Prostate gland (tissue), 2 donors: ENCODE measurements around the gene FA2H. TPM values are rescaled to one million over a fixed set of nuclear protein-coding genes. Genes with fewer than 3 reads are reported as not detected.

Experiments
- DNase-seq: peaks from one replicate; pipeline ENCODE4 v3.0.0-alpha.2; 2019; ENCODE audit warnings: low spot score
- H3K27ac ChIP-seq, 2 donors: fragments of 200-600 bp; sonication (generic); 2 replicates each; pipeline ENCODE4 v1.5.1; 2017 to 2019
- H3K27me3 ChIP-seq: fragments of 200-600 bp; sonication (generic); replicated peaks from 2 replicates; pipeline ENCODE4 v1.5.1; 2019; ENCODE audit not compliant: insufficient read depth
- H3K36me3 ChIP-seq, 2 donors: fragments of 200-600 bp; sonication (generic); 1 replicate in 1 of 2; 2 replicates in 1 of 2; pipeline versions ENCODE4 v1.5.1 to v1.8.1; 2017 to 2019
- H3K4me1 ChIP-seq: fragments of 200-600 bp; sonication (generic); replicated peaks from 2 replicates; pipeline ENCODE4 v1.5.1; 2019
- H3K4me3 ChIP-seq, 2 donors: fragments of 200-600 bp; sonication (generic); 2 replicates each; pipeline ENCODE4 v1.5.1; 2017 to 2019
- H3K9me3 ChIP-seq: fragments of 200-600 bp; sonication (generic); 2 replicates; pipeline ENCODE4 v1.5.1; 2017
- POLR2A ChIP-seq: fragments of 450-650 bp; IDR thresholded peaks from one replicate; pipeline ENCODE4 v1.6.1; 2016; ENCODE audit warnings: antibody characterized with exemption, mild to moderate bottlenecking
- POLR2AphosphoS5 ChIP-seq: sonication (generic); formaldehyde crosslinking; IDR thresholded peaks from one replicate; pipeline ENCODE4 v1.6.1; 2017; ENCODE audit warnings: antibody characterized with exemption
- WGBS: methylation state at CpG from one replicate; pipeline ENCODE4 v1.1.5; 2018; 5-methylcytosine and 5-hydroxymethylcytosine counted together
- intact Hi-C: fragments of 100-400 bp; cut with DNase I; formaldehyde crosslinking; loops from one replicate; pipeline ENCODE4 v1.14.2; 2022
- total RNA-seq, 2 donors: library from RNA; depleted of rRNA; stranded (reverse); fragments of >200 nt; gene quantifications; one replicate each; pipeline ENCODE4 v1.1.0, GENCODE V29; 2016
- TF ChIP-seq, protein P1 (sequence below), 4 experiments: fragments of 200-600 bp in 2 of 4; fragments of 450-650 bp in 2 of 4; sonication (generic) in 2 of 4; IDR thresholded peaks; 1 replicate in 3 of 4; 2 replicates in 1 of 4; pipeline ENCODE4 v1.5.1; 2016 to 2019; ENCODE audit warnings: antibody characterized with exemption in 4 of 4, mild to moderate bottlenecking in 2 of 4, moderate library complexity in 2 of 4

The FA2H gene
- total RNA-seq, 2 donors from 2014 or later: 3.0 to 4.5 TPM

DNA sequence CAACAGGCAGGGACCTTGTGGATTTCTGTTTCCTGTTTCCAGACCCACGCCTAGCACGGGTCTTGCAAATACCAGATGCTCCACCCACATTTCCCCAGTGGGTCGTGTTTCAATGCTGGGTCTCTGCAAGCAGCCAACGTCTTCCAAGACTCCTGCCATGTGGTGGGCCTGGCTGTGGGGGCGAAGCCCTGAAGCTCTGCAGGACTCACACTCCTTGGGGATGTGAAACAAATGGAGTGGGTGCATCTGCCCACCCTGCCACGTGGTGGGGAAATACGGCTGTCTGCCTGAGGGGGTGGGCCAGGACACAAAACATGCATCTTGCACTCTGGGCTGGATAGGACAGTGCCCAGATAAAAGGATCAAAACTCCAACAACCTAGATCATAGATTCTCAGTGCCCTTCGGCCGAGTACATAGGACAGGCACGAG lies 32.6 kb downstream of the FA2H start:
- no peaks in the 10 kb centered on the region for H3K27me3 ChIP-seq
- no peak overlapping the region for H3K4me3 ChIP-seq
- WGBS: 45% methylated on average over 10 of the region's 10 CpGs
- no peak for DNase-seq
- no peaks in the 10 kb centered on the region for H3K36me3 ChIP-seq
- H3K9me3 ChIP-seq: no peaks in the 10 kb centered on the region
- peaks cover 3% of the 10 kb centered on the region for H3K4me1 ChIP-seq
- intact Hi-C loops: no loop called here
- H3K27ac ChIP-seq: no peak overlapping the region
- TF ChIP-seq, protein P1, sequence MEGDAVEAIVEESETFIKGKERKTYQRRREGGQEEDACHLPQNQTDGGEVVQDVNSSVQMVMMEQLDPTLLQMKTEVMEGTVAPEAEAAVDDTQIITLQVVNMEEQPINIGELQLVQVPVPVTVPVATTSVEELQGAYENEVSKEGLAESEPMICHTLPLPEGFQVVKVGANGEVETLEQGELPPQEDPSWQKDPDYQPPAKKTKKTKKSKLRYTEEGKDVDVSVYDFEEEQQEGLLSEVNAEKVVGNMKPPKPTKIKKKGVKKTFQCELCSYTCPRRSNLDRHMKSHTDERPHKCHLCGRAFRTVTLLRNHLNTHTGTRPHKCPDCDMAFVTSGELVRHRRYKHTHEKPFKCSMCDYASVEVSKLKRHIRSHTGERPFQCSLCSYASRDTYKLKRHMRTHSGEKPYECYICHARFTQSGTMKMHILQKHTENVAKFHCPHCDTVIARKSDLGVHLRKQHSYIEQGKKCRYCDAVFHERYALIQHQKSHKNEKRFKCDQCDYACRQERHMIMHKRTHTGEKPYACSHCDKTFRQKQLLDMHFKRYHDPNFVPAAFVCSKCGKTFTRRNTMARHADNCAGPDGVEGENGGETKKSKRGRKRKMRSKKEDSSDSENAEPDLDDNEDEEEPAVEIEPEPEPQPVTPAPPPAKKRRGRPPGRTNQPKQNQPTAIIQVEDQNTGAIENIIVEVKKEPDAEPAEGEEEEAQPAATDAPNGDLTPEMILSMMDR (IDR thresholded peaks at IDR 0.05): no peak
- TF ChIP-seq POLR2AphosphoS5: no peak
- TF ChIP-seq POLR2A: no peak

DNA sequence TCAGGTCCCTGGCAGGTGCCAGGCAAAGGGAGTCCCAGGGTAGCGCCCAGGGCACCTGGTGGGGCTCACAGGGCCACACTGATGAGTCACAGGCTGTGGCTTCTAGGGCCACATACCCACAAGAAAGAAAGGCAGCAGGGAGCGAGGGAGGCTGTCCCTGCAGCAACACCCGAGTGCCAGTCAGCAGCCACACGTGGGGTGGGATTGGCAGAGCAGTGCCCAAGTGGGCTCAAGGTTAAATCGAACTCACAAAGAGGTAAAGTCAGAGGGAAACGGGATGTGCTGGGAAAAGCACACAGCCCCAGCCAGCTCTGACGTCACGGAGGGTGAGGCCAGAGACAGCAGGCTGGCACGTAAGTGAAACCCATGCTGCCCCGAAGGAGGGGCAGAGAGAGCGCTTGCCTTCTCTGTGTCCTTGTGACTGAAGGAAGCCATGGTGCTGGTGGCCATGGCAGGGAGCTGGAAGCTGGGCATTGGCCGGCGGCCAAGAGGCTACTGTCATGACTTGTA lies 33.8 kb downstream of the FA2H start:
- WGBS: 46% methylated on average over 13 of the region's 13 CpGs
- TF ChIP-seq POLR2A (peak; percentile 50), POLR2AphosphoS5 (peak; percentile 71)
- TF ChIP-seq, protein P1 (IDR thresholded peaks at IDR 0.05): no peak
- DNase-seq: peak; percentile 78
- Histone ChIP-seq H3K9me3 (no peaks in the 10 kb centered on the region), H3K27ac (no peak overlapping the region), H3K4me3 (no peak overlapping the region), H3K27me3 (no peaks in the 10 kb centered on the region), H3K4me1 (peaks cover 3% of the 10 kb centered on the region), H3K36me3 (no peaks in the 10 kb centered on the region)
- intact Hi-C loops: no loop called here

DNA sequence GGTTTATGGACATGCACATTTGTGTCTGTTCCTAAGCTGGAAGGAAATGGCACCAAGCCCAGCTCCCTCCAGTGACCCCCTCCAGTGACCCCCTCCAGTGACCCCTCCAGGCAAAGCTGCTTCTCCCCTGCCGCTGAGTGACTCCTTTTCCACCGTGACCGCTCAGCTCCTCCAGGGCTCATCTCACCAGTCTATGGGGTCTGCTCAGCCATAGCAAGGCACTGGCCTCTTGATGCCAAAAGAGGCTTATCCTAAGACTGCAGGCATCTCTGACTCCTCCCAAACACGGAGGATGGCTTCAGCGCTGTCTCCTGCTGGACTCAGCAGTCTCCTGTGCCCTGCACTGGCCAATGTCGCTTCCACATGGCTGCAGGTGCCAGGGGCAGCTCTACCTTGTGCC lies 35.3 kb downstream of the FA2H start:
- H3K27me3 ChIP-seq: no peaks in the 10 kb centered on the region
- H3K4me1 ChIP-seq: peaks cover 3% of the 10 kb centered on the region
- WGBS: 73% methylated on average over 6 of the region's 6 CpGs
- no peak overlapping the region for H3K4me3 ChIP-seq
- no peak overlapping the region for H3K27ac ChIP-seq
- intact Hi-C loops: no loop called here
- H3K9me3 ChIP-seq: no peaks in the 10 kb centered on the region
- no peaks in the 10 kb centered on the region for H3K36me3 ChIP-seq
- DNase-seq: no peak
- TF ChIP-seq POLR2AphosphoS5: no peak
- TF ChIP-seq, protein P1 (IDR thresholded peaks at IDR 0.05): no peak
- TF ChIP-seq POLR2A: no peak

DNA sequence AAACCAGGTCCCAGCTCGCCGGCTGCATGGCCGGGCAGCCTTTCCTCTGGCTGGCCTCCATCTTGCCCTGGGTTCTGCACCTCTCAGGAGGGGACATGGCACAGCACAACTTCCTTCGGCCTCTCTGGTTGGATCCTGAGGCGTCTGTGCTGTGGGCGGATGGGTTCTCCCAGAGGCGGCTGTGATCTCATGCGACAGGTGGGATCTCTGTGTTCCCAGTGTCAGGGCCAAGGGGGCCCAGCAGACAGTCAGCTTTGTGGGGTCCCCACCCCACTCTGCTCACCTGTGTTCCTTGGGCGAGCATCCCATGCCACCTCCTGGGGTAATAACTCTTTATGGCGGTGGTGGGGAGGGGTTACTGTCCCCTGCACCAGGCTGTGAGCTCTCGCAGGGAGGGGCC lies 35.8 kb downstream of the FA2H start:
- no peak for TF ChIP-seq POLR2A
- TF ChIP-seq, protein P1 (IDR thresholded peaks at IDR 0.05): no peak
- TF ChIP-seq POLR2AphosphoS5: no peak
- no peak overlapping the region for H3K27ac ChIP-seq
- intact Hi-C loops: no loop called here
- H3K9me3 ChIP-seq: no peaks in the 10 kb centered on the region
- H3K4me1 ChIP-seq: no peaks in the 10 kb centered on the region
- H3K36me3 ChIP-seq: no peaks in the 10 kb centered on the region
- no peaks in the 10 kb centered on the region for H3K27me3 ChIP-seq
- H3K4me3 ChIP-seq: no peak overlapping the region
- WGBS: 93% methylated on average over 11 of the region's 11 CpGs
- no peak for DNase-seq

DNA sequence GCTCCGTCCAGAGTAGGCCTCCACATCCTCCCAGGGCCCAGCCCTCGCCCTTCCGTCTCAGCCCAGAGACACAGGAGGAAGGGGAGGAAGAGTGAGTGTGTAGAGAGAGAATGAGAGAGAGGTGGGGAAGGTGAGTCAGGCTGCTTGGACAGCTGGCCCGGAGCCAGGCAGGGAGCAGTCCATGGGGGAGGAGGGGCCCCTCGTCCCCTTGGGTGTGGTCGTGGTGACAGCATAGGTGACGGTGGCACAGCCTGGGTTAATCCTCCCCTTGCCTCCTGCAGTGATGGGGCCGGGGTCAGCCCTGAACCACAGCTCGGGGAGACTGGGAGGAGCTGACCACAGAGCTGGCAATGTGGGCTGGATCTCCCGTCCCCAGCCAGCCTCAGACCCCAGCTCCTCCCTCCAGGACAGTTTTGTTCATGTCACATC lies 36.5 kb downstream of the FA2H start:
- intact Hi-C loops: no loop called here
- no peaks in the 10 kb centered on the region for H3K4me1 ChIP-seq
- H3K36me3 ChIP-seq: no peaks in the 10 kb centered on the region
- H3K27ac ChIP-seq: no peak overlapping the region
- H3K4me3 ChIP-seq: no peak overlapping the region
- no peaks in the 10 kb centered on the region for H3K9me3 ChIP-seq
- H3K27me3 ChIP-seq: no peaks in the 10 kb centered on the region
- WGBS: 61% methylated on average over 10 of the region's 10 CpGs
- no peak for TF ChIP-seq POLR2A
- no peak for DNase-seq
